ENCODE measurements around the gene PHGDH. TPM values are rescaled to one million over a fixed set of nuclear protein-coding genes. Genes with fewer than 3 reads are reported as not detected.

Gene PHGDH
- total and polyA plus RNA-seq, 2 donors (not counting 3 experiments of a cell fraction or from before 2014, with no cell fraction given): 37.9 to 120 TPM

DNA sequence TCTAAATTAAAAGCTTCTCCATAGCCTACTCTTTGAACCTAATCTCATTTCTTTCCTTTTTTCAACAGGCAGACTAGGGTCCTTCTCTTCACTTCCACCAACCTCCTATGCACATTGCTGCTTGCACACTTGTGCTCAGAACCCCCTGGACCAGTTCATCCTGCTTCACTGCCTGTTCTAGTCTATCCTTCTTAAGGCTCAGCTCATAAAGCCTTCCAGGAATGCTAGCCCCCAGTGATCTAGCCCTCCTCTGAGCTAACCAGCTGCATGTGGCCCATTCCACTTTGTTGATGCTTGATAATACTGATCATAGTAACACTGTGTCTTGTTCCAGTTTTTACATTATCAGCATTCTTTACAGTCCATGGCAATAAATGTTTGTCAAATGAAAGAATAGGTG, 22.9 kb upstream of the PHGDH start:
- H2AFZ ChIP-seq (ENCODE audit: low read depth, low read length): no peak overlapping the region
- H3K4me2 ChIP-seq (ENCODE audit: insufficient read depth, low read length): no peak overlapping the region
- no peaks in the 10 kb centered on the region for H3K9me1 ChIP-seq (replicated peaks; ENCODE audit: control insufficient read depth, extremely low read depth, insufficient read depth, low read length)
- POLR2A ChIA-PET: no interaction called here
- CTCF ChIA-PET: interaction anchor here (1.3 to 1.7 kb wide), 3 partner anchors 9 to 77 kb away, joined by 3 to 6 read pairs (median 4); no protein-coding TSS in a partner anchor
- no peaks in the 10 kb centered on the region for H3K36me3 ChIP-seq (ENCODE audit: control insufficient read depth in 2 of 2, extremely low read depth in 1 of 2, insufficient read depth in 2 of 2, low read length in 2 of 2)
- TF ChIP-seq POLR2AphosphoS5 (IDR thresholded peaks at IDR 0.05; ENCODE audit: insufficient read depth, low read depth, low read length): no peak
- TF ChIP-seq MYC (IDR thresholded peaks at IDR 0.05; ENCODE audit: low read depth, low read length): no peak
- no peak for TF ChIP-seq POLR2A (IDR thresholded peaks at IDR 0.05; ENCODE audit: low read depth, low read length)
- TF ChIP-seq, protein P1, sequence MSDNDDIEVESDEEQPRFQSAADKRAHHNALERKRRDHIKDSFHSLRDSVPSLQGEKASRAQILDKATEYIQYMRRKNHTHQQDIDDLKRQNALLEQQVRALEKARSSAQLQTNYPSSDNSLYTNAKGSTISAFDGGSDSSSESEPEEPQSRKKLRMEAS (IDR thresholded peaks at IDR 0.05; ENCODE audit: insufficient read depth, insufficient read length): no peak
- no peak for TF ChIP-seq GATA2 (IDR thresholded peaks at IDR 0.05; ENCODE audit: insufficient read depth, insufficient read length, low read depth, low read length)
- TF ChIP-seq FOS (IDR thresholded peaks at IDR 0.05; ENCODE audit: borderline replicate concordance, insufficient read depth, low read length): no peak
- TF ChIP-seq, protein P2, sequence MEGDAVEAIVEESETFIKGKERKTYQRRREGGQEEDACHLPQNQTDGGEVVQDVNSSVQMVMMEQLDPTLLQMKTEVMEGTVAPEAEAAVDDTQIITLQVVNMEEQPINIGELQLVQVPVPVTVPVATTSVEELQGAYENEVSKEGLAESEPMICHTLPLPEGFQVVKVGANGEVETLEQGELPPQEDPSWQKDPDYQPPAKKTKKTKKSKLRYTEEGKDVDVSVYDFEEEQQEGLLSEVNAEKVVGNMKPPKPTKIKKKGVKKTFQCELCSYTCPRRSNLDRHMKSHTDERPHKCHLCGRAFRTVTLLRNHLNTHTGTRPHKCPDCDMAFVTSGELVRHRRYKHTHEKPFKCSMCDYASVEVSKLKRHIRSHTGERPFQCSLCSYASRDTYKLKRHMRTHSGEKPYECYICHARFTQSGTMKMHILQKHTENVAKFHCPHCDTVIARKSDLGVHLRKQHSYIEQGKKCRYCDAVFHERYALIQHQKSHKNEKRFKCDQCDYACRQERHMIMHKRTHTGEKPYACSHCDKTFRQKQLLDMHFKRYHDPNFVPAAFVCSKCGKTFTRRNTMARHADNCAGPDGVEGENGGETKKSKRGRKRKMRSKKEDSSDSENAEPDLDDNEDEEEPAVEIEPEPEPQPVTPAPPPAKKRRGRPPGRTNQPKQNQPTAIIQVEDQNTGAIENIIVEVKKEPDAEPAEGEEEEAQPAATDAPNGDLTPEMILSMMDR (IDR thresholded peaks at IDR 0.05; ENCODE audit: extremely low read depth in 1 of 2, insufficient read depth in 1 of 2, low read depth in 1 of 2, low read length in 2 of 2): no peak
- no peak for TF ChIP-seq JUN (IDR thresholded peaks at IDR 0.05; ENCODE audit: borderline replicate concordance, insufficient read depth, insufficient read length, low read depth)
- no peak for TF ChIP-seq EZH2 (IDR thresholded peaks at IDR 0.05; ENCODE audit: borderline replicate concordance, low read depth, low read length, severe bottlenecking)
- no peaks in the 10 kb centered on the region for H4K20me1 ChIP-seq (replicated peaks; ENCODE audit: control insufficient read depth, extremely low read depth, insufficient read depth, low read length)
- no peak overlapping the region for H3K27ac ChIP-seq (ENCODE audit: insufficient read depth, low read depth, low read length)
- no peak overlapping the region for H3K9ac ChIP-seq (replicated peaks; ENCODE audit: extremely low read depth, insufficient read depth, low read length)
- peaks cover 24 to 33% of the 10 kb centered on the region in 2 experiments for H3K27me3 ChIP-seq (ENCODE audit: control insufficient read depth in 2 of 2, insufficient read depth in 2 of 2, low read length in 2 of 2)
- intact Hi-C loops (cut with micrococcal nuclease) (no loop called here), dilution Hi-C loops (cut with MboI; ENCODE audit: extremely low pct_ligation_motif_present, low sequenced_read_pairs) (no loop called here)
- no peaks in the 10 kb centered on the region for H3K4me1 ChIP-seq (ENCODE audit: control insufficient read depth, extremely low read depth, insufficient read depth, low read length)
- no peak for FAIRE-seq
- no peak overlapping the region for H3K4me3 ChIP-seq (replicated peaks in 1 of 3; ENCODE audit: insufficient read depth in 1 of 3, low read depth in 1 of 3, low read length in 3 of 3)
- H3K79me2 ChIP-seq (ENCODE audit: control insufficient read depth, insufficient read depth, low read length): no peaks in the 10 kb centered on the region
- H3K9me3 ChIP-seq (replicated peaks; ENCODE audit: control insufficient read depth, insufficient read depth, low read length): no peaks in the 10 kb centered on the region
- no peak for DNase-seq (ENCODE audit: low read depth, low spot score)
- BruUV-seq (replicated peaks): no TSS peak
